GM18499 (cell line): ENCODE results near the gene BDP1.
"Not testable (repeated sequence)": the region's sequence is repeated elsewhere in the genome, so short reads cannot be mapped to it uniquely, and the experiment has no call there.

ENCODE experiments used
- ATAC-seq: cut with Tn5 transposase; IDR thresholded peaks from one replicate; pipeline ENCODE4 v1.9.1; 2021; ENCODE audit warnings: moderate number of reproducible peaks; ENCODE audit not compliant: insufficient read depth, unreplicated experiment

Gene BDP1

GRCh38 chr5:71455427-71456361 is at the start of gene BDP1:
Gene BDP1 (plus strand): TSS chr5:71455651. CDS start chr5:71455878, 227 bp downstream.
- ATAC-seq = peak; percentile 87

GRCh38 chr5:71410088-71410487 is 45.4 kb upstream of the BDP1 start:
- not testable (repeated sequence) for ATAC-seq

DNA sequence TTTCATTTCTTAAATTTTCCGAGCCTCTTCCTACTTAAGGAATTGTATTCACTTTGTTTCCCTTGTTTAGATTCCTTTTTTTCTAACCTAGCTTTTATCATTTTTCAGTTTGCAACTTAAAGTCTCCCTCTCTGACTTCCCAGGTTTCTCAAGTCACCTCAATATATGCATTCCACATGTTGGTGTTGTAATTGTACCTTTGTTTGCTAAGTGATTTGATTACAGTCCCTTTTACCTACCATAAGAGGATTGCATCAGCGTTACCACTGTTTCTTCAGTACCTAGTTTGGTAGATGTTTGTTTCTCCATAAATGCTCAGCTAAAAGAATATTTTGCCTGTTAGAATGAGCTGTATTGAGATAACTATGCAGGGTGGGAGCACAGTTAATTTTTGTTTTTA is 39.8 kb upstream of the BDP1 start:
- not testable (repeated sequence) for ATAC-seq

- not testable (repeated sequence) for ATAC-seq
Measured at GRCh38 chr5:71418026-71418425, 37.4 kb upstream of the BDP1 start.

GRCh38 chr5:71421278-71421677 is 34.2 kb upstream of the BDP1 start:
- ATAC-seq = not testable (repeated sequence)

DNA sequence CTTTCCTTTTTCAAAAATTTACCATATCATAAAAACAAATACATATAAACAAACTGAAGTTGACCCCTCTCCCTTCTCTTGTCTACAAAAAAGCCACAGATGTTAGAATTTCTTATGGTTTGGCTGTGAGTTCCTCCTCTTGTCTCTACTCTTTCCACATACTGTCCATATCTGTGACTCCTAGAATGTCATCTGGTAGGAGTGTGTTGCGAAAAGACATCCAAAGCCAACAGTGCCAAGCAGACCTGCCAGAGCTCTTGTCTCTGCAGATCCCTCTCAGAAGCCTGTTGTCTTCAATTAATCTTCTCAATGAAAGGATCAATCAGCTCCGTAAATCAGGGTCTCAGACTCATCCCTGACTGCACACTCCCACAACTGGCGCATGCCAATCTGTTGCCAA is 31.6 kb upstream of the BDP1 start:
- not testable (repeated sequence) for ATAC-seq

GRCh38 chr5:71426686-71427474 is 28.6 kb upstream of the BDP1 start:
- not testable (repeated sequence) for ATAC-seq

DNA sequence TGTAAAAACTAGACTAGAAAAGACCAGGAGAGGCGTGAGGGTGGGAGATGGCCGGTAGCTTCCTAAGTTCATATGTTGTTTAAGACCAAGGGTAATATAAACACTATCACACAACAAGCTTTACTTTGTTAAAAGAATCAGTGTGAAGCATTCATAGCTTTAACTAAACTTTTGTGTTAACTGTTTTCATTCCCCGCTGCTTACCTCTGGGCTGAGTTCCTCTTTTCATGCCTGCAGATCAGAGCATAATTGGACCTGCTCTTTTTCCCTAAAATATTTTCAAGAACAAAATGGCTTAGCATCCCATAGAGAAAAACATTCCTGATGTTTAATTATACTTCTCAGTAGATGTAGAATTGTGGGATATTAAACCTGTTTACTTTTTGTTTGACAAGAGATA is 23.0 kb upstream of the BDP1 start:
- ATAC-seq = not testable (repeated sequence)

- ATAC-seq = not testable (repeated sequence)
Measured at GRCh38 chr5:71434825-71435224, 20.6 kb upstream of the BDP1 start.

- not testable (repeated sequence) for ATAC-seq
Measured at GRCh38 chr5:71441564-71441963, 13.9 kb upstream of the BDP1 start.

- ATAC-seq = not testable (repeated sequence)
Measured at GRCh38 chr5:71443891-71444290, 11.6 kb upstream of the BDP1 start.

GRCh38 chr5:71445015-71445414 is 10.4 kb upstream of the BDP1 start:
- not testable (repeated sequence) for ATAC-seq

DNA sequence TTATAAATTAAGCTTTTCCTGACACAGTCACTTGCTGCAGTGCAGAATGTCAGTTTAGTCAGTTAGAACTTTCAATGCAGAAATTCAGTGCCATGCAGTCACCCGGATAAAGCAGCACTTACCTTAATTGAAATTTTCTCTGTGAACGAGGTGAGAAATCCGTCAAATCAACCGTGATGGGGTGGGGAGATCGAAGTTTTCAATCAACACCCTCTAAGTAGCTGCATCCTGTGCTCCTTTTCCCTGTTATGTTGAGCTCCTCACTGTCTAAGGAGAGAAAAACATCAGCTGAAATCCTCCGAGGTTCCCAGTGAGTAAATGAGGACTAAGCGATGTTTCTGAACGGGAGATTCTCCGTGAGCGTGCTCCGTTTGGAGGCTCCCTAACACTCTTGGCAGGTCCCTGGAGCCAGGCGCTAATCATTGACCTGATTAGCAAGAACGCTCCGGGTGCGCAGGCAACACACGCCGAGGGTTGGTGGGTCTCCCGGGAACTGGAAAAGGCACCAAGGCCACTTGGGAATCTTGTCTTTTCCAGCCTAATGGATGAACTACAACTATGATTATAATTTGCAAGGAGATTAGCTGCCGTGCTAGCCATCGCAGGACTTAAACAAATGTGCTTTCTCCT is 9.8 kb upstream of the BDP1 start:
- ATAC-seq = not testable (repeated sequence)

GRCh38 chr5:71446540-71447216 is 8.8 kb upstream of the BDP1 start:
- not testable (repeated sequence) for ATAC-seq

DNA sequence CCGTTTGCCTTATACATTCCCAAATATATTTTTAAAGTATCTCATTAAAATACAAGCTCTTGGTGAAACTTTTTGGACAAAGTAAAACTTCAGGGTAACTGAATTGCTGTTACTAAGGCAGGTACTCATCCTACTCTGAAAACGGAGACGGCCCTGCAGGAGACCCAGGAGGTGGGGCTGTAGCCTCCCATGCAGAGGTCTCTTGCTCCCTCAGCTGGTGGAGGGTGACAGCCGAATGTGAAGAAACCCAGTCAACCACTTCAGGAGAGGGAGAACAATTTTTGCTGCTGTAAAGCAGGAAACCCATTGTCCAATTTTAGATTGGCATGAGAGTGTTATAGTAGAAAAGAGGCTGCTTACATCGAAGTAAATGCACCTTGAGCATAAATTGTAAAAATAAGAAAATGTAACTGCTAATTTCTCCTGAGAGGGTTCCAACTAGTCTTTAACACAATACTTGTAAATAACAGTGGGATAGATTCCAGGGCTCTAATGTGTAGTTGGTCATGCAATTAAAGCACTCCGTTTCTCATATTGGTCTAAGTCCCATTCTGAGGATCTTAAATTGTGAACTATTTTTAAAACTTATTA is 8.1 kb upstream of the BDP1 start:
- ATAC-seq = not testable (repeated sequence)

DNA sequence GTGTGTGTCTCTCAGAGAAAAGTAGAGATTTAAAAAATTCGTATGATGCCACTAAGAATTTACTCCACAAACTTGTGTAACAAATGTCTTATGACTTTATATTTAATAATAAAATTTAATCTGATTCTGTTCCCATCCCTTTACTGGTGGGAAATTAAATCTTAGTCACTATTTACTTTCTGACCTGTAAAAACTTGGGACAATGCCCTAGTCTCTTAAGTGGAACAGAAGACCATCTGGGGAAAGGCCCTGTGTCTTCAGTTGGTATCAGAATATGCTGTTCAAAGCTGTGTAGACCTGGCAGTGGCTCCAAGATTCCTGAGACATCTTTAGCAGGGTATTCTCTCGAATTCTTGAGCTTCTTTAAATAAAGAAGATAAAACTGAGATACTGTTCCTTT is 2.6 kb upstream of the BDP1 start:
- ATAC-seq = no peak

DNA sequence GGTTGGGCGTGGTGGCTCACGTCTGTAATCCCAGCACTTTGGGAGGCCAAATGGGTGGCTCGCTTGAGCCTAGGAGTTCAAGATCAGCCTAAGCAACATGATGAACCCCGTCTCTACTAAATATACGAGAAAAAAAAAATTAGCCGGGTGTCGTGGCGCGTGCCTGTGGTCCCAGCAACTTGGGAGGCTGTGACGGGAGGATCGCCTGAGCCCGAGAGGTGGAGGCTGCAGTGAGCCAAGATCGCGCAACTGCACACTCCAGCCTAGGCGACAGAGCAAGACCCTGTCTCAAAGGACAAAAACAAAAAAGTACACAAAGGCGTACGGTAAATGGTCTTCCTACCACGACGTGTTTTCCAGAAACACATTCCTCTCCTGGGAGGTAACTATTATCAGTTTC is 538 bp upstream of the BDP1 start:
- ATAC-seq = no peak

- no peak for ATAC-seq
Measured at GRCh38 chr5:71456362-71456743, 902 bp downstream of the BDP1 start.

DNA sequence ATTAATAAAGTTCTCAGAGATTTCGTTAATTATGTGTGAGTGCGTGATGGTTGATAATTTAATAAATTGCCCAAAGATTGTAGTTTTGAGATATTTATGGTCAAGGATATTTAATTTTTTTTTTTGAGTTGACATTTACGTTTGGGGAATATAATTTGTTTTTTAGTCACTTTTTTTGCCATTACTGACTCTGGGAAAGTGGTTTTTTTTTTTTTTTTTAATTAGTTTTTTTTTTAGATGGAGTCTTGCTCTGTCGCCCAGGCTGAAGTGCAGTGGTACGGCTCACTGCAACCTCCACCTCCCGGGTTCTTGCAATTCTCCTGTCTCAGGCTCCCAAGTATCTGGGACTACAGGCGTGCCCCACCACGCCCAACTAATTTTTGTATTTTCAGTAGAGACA is 1.7 kb downstream of the BDP1 start:
- no peak for ATAC-seq

DNA sequence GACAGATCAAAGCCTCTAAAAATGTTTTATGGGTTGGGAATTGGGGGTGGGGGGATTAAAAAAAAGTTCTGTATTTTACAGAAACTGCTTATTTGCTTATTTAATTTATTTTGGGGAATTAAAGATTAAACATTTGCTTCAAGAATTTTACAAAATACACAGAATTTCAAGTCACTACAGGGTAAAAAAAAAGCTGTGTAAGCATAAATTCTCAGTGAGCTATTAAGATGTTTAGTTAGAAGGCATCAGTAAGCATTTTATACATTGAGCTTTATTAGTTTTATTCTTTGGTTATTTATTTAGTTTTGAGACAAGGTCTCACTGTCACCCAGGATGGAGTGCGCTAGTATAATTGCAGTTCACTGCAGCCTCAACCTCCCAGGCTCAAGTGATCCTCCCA is 5.2 kb downstream of the BDP1 start:
- ATAC-seq = no peak
